ENCODE measurements around the gene TTC29.
"Not testable (repeated sequence)": the region's sequence is repeated elsewhere in the genome, so short reads cannot be mapped to it uniquely, and the experiment has no call there.

Gene TTC29

DNA sequence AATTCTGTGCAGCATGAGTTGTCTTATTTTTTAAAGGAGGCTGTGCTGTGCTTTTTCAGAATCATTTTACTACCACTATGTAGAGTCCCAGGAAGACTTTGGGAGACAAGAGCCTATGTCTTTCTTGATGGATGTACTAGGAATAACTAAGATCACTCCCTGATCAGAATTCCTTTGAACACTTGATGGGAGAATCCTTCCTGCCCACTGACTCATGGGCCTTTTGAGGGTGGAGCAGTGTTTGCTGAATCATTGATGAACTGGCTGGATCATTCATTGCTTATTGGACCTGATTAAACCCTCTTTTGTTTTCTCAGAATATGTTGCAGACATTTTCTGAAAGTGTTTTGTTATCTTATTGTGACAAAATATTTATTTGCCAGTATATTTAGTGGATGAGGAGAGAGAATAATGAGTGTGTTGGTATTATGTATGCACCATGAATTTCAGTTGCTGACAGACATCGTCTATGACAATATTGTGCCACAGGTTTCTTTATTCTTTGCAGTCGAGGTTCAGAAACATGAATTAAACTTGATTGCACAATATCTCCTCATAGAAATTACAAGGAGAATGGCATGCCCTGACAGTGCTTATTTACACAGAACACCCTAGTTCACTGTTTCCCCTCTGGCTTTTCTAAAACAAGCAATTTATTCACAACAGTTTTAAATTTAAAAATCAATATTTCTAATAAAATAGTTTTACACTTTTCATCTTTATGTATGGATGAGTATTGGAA lies 270.7 kb downstream of the TTC29 start:
- DNase-seq: no peak

DNA sequence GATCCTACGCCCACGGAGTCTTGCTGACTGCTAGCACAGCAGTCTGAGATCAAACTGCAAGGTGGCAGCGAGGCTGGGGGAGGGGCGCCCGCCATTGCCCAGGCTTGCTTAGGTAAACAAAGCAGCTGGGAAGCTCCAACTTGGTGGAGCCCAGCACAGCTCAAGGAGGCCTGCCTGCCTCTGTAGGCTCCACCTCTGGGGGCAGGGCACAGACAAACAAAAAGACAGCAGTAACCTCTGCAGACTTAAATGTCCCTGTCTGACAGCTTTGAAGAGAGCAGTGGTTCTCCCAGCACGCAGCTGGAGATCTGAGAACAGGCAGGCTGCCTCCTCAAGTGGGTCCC lies 281.7 kb downstream of the TTC29 start:
- DNase-seq: not testable (repeated sequence)

DNA sequence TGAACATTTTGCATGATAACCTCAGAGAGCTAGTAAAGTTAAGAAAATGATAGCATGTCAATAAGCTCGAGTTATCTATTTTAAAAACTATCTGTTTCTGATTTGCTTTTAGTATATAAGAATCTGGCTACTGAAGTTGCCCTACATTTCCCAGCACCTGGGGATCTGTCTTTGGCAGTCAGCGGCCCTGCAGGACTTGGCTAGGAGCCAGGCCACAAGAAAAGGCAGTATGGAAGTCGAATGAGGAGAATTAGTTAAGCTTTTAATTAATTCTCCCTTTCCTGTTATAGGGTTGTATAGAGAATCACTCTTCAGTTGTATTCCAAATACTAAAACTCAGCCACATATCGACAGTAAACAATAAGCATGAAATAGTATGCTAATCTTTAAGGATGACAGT lies 284.3 kb downstream of the TTC29 start:
- no peak for DNase-seq

Measured in effector CD4-positive, alpha-beta T cell (primary cell).